22Rv1 (cell line): ENCODE measurements around the gene BIRC5.
A peak's percentile ranks its signal among the peaks of the same experiment; 100 is the strongest.

Experiments
- H3K27ac ChIP-seq: fragments of 450-650 bp; 2 replicates; pipeline ENCODE4 v1.5.1; 2017
- ZFX ChIP-seq: fragments of 450-650 bp; IDR thresholded peaks from 2 replicates; pipeline ENCODE4 v1.6.1; 2017; ENCODE audit warnings: antibody characterized with exemption, borderline replicate concordance
- TF ChIP-seq, protein P1 (sequence below): fragments of 450-650 bp; IDR thresholded peaks from 2 replicates; pipeline ENCODE4 v1.5.1; 2017; ENCODE audit warnings: mild to moderate bottlenecking

Gene BIRC5

DNA sequence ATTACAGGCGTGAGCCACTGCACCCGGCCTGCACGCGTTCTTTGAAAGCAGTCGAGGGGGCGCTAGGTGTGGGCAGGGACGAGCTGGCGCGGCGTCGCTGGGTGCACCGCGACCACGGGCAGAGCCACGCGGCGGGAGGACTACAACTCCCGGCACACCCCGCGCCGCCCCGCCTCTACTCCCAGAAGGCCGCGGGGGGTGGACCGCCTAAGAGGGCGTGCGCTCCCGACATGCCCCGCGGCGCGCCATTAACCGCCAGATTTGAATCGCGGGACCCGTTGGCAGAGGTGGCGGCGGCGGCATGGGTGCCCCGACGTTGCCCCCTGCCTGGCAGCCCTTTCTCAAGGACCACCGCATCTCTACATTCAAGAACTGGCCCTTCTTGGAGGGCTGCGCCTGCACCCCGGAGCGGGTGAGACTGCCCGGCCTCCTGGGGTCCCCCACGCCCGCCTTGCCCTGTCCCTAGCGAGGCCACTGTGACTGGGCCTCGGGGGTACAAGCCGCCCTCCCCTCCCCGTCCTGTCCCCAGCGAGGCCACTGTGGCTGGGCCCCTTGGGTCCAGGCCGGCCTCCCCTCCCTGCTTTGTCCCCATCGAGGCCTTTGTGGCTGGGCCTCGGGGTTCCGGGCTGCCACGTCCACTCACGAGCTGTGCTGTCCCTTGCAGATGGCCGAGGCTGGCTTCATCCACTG lies at the start of gene BIRC5:
TSS of gene BIRC5 (plus strand) at position 238 of the 690 bp plus-strand sequence. CDS start at position 302, 64 bp downstream.
- H3K27ac ChIP-seq = peak within 1 kb of the TSS; percentile 82
- TF ChIP-seq ZFX = no peak
- TF ChIP-seq, protein P1, sequence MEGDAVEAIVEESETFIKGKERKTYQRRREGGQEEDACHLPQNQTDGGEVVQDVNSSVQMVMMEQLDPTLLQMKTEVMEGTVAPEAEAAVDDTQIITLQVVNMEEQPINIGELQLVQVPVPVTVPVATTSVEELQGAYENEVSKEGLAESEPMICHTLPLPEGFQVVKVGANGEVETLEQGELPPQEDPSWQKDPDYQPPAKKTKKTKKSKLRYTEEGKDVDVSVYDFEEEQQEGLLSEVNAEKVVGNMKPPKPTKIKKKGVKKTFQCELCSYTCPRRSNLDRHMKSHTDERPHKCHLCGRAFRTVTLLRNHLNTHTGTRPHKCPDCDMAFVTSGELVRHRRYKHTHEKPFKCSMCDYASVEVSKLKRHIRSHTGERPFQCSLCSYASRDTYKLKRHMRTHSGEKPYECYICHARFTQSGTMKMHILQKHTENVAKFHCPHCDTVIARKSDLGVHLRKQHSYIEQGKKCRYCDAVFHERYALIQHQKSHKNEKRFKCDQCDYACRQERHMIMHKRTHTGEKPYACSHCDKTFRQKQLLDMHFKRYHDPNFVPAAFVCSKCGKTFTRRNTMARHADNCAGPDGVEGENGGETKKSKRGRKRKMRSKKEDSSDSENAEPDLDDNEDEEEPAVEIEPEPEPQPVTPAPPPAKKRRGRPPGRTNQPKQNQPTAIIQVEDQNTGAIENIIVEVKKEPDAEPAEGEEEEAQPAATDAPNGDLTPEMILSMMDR = no peak

DNA sequence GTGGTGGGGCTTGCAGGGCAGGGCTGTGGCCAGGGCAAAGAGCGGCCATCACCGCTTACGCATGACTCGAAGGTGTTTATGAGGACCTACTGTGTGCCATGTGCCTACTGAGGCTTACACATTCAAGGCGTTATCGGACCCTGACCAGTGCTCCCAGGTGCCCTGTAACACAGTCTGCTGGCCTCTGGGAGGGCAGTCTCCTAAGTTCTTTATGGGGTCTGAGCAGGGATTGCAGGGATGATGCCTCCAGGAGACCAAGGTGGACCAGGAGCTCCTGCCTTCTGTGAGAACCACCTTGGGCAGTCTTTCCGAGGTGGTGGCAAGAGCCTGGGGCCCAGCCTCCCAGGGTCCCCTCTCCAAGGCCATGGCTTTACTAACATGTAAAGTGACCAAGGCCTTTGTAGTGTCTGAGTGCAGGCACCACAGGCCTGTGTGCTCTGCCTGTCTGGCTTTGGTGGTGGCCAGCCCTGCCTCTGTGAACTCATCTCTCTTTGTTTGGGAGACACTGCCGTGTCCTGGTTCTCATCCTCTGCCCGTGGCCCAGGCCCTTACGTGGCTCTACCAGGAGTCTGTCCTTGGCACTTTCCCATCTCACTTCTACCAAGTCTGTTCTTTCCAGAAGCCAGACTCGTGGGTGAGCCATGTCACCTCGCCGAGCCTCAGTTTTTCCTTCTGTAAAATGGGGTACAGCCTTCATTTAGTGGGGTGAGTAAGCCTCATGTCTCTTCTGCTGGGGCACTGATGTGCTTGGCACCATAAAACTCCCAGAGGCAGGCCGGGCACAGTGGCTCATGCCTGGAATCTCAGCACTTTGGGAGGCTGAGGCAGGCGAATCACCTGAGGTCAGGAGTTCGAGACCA lies 49.1 kb upstream of the BIRC5 start:
- TF ChIP-seq ZFX = no peak
- TF ChIP-seq, protein P1 = no peak

DNA sequence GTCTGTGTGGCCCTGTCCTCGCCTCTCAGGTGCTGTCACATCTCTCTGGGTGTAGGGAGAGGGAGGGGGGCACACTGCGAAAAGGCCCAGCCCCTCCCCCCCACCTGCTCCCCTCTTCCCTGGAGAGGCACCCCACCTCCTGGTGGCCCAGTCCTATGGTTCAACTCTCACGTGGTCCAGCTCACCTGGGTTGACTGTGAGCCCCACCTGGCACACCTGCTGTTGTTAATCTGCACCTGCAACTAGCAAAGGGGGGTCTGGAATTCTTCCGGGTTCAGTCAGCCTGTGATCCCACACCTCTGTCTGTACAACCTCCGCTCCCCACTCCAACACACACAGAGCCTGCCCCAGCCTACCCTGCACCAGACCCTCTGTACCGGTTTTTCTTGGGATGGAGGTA lies 47.6 kb upstream of the BIRC5 start:
- H3K27ac ChIP-seq = no peak overlapping the region
- TF ChIP-seq ZFX = no peak
- TF ChIP-seq, protein P1 = no peak

More for the DNA sequence above, 49.1 kb upstream of the BIRC5 start:
- H3K27ac ChIP-seq = no peak overlapping the region

DNA sequence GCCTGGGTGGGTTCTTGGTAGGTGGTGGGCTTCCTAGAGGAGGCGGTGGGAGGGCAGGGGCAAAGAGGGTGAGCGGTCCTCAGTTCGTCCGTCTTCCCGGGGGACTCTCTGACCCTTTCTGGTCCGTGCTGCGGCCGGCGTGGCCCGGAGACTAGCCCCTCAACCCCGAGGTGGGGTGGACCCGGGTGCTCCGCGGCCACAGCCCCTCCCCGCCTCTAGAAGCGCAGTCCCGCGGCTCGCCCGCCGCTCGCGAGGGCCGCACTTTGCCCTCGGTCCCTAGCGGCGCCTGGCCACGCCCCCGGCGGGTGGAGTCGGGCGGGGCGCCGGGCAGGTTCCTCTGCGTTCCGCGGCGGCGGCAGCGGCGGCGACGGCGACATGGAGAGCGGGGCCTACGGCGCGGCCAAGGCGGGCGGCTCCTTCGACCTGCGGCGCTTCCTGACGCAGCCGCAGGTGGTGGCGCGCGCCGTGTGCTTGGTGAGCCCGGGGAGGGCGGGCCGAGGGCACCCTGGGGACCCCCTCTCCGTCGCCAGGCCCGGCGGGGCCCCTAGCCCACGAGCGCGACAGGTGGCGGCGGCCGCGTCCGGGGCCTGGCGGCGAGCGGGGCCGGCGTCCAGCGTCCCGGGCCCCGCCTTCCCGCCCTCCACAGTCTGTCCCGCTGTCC lies 45.7 kb upstream of the BIRC5 start, which contains the start of gene SYNGR2:
TSS of gene SYNGR2 (plus strand) at position 340 of the 661 bp plus-strand sequence. CDS start at position 376, 36 bp downstream.
- H3K27ac ChIP-seq = peak within 1 kb of the TSS; percentile 98
- TF ChIP-seq, protein P1 = no peak
- TF ChIP-seq ZFX = no peak

DNA sequence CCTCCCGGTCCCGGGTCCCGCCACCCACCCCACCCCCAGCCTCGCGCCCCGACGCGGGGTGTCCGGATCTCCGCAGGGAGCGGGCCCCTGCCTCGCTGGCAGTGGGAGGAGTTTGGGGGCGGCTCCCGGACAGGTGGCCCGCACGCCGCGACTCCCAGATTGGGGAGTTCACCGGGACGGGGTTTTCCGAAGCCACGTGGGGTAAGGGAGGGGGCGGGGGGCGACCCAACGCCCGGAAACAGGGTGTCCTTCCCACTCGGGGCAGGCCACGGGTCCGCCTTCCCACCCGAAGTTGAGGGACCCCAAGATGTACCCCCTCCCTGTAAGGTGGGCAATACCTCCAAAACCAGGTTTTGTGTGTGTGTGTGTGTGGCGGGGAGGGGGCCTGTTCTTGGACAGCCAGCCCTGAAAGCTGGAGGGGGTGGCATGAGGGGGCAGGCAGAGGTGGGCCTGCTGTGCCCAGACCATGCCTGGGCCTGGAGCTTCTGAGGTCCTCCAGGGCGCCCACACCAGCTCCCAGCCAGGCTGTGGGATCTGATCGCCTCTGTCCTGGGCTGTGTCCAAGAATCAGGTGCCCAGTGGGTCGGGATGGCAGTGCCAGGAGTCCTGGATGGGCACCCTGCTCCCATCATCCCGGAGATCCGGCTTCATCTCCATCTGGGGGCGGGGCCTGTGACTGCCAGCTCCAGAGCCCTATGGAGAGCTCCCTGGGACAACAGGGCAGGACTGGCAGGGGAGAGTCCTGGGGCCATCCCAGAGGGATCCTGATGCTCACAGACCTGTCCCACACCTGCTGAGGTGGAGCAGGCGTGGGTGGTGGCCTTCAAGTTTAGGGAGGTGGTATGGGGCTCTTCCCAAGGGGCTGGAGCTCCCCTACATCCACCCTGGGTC lies 44.9 kb upstream of the BIRC5 start:
- TF ChIP-seq, protein P1 = no peak
- TF ChIP-seq ZFX = no peak
- peak overlapping the region; percentile 98 for H3K27ac ChIP-seq

DNA sequence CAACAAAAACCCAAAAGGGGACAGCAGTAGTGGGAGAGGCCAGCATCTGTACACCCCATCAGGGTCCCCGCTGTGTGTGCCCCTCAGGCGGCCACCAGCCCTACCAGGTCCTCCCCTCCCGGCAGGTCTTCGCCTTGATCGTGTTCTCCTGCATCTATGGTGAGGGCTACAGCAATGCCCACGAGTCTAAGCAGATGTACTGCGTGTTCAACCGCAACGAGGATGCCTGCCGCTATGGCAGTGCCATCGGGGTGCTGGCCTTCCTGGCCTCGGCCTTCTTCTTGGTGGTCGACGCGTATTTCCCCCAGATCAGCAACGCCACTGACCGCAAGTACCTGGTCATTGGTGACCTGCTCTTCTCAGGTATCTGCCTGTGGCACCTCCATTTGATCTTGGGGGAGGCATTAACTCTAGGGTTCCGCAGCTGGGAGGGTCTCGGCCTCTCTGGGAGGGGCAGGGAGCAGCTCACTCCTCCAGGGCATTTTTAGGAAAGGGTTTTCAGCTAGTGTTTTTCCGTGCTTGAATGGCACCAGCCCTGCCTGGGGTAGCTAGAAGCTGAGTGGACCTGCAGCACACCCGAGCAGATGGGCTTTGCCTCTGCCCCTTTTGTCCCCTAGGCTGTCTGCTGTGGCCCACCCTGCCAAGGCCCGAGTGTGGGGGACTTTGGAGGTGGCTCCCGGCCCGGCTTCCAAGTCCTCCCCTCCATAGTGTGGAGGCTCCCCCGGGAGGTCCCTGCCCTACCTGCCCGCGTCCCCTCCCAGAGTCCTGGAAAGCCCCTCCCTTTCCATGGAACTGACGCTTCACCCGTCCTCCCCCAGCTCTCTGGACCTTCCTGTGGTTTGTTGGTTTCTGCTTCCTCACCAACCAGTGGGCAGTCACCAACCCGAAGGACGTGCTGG lies 43.1 kb upstream of the BIRC5 start:
- peak overlapping the region; percentile 98 for H3K27ac ChIP-seq
- TF ChIP-seq ZFX = no peak
- TF ChIP-seq, protein P1 = no peak

DNA sequence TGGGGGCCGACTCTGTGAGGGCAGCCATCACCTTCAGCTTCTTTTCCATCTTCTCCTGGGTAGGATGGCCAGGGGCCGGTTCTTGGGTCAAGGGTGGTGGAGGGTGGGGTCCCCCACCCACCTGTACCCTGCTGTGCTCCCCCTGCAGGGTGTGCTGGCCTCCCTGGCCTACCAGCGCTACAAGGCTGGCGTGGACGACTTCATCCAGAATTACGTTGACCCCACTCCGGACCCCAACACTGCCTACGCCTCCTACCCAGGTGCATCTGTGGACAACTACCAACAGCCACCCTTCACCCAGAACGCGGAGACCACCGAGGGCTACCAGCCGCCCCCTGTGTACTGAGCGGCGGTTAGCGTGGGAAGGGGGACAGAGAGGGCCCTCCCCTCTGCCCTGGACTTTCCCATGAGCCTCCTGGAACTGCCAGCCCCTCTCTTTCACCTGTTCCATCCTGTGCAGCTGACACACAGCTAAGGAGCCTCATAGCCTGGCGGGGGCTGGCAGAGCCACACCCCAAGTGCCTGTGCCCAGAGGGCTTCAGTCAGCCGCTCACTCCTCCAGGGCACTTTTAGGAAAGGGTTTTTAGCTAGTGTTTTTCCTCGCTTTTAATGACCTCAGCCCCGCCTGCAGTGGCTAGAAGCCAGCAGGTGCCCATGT lies 42.3 kb upstream of the BIRC5 start:
- peak overlapping the region; percentile 98 for H3K27ac ChIP-seq
